Measurements from ENCODE around the gene ARL5C.

DNA sequence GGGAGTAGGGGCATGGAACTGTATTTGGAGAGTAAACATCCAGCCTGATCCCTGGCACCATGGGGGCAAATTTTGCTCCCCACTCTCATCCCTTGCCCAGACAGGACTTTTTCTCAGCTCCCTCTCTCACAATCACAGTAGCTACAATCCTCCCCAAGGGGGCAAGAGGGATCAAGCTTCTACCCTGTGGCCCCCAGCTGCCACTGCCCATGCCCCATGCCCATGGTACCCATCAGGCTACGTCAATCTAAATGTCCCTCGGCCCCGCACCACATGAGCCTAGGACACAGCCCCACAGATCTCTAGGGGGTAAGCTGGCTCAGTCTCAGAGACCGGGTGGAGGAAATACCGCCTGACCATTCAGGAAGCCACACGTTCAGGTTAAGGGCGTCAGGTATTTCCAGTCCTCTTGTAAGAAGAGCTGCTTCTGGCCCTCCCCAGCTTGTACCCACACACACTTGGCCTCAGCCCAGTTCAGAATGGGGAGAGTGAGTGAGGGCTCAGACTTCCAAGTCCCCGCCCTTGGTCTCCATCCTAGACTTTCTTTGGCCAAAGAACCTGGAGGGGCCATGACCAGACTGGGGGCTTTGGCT, 29.7 kb upstream of the ARL5C start:
- TF ChIP-seq, protein P1, sequence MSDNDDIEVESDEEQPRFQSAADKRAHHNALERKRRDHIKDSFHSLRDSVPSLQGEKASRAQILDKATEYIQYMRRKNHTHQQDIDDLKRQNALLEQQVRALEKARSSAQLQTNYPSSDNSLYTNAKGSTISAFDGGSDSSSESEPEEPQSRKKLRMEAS (IDR thresholded peaks at IDR 0.05): no peak
- TF ChIP-seq, protein P2, sequence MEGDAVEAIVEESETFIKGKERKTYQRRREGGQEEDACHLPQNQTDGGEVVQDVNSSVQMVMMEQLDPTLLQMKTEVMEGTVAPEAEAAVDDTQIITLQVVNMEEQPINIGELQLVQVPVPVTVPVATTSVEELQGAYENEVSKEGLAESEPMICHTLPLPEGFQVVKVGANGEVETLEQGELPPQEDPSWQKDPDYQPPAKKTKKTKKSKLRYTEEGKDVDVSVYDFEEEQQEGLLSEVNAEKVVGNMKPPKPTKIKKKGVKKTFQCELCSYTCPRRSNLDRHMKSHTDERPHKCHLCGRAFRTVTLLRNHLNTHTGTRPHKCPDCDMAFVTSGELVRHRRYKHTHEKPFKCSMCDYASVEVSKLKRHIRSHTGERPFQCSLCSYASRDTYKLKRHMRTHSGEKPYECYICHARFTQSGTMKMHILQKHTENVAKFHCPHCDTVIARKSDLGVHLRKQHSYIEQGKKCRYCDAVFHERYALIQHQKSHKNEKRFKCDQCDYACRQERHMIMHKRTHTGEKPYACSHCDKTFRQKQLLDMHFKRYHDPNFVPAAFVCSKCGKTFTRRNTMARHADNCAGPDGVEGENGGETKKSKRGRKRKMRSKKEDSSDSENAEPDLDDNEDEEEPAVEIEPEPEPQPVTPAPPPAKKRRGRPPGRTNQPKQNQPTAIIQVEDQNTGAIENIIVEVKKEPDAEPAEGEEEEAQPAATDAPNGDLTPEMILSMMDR (IDR thresholded peaks at IDR 0.05; ENCODE audit: low read depth, low read length, missing input control): no peak
- TF ChIP-seq TAF1 (conservative IDR thresholded peaks at IDR 0.05): no peak
- TF ChIP-seq, protein P3, sequence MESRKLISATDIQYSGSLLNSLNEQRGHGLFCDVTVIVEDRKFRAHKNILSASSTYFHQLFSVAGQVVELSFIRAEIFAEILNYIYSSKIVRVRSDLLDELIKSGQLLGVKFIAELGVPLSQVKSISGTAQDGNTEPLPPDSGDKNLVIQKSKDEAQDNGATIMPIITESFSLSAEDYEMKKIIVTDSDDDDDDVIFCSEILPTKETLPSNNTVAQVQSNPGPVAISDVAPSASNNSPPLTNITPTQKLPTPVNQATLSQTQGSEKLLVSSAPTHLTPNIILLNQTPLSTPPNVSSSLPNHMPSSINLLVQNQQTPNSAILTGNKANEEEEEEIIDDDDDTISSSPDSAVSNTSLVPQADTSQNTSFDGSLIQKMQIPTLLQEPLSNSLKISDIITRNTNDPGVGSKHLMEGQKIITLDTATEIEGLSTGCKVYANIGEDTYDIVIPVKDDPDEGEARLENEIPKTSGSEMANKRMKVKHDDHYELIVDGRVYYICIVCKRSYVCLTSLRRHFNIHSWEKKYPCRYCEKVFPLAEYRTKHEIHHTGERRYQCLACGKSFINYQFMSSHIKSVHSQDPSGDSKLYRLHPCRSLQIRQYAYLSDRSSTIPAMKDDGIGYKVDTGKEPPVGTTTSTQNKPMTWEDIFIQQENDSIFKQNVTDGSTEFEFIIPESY (IDR thresholded peaks at IDR 0.05): no peak
- no peak for TF ChIP-seq HNF4A (conservative IDR thresholded peaks at IDR 0.05)
- TF ChIP-seq YY1 (IDR thresholded peaks at IDR 0.05): no peak
- no peak for TF ChIP-seq SP1 (IDR thresholded peaks at IDR 0.05)
- TF ChIP-seq RXRA (IDR thresholded peaks at IDR 0.05): no peak
- no peak for TF ChIP-seq JUND (IDR thresholded peaks at IDR 0.05)
- TF ChIP-seq, protein P4, sequence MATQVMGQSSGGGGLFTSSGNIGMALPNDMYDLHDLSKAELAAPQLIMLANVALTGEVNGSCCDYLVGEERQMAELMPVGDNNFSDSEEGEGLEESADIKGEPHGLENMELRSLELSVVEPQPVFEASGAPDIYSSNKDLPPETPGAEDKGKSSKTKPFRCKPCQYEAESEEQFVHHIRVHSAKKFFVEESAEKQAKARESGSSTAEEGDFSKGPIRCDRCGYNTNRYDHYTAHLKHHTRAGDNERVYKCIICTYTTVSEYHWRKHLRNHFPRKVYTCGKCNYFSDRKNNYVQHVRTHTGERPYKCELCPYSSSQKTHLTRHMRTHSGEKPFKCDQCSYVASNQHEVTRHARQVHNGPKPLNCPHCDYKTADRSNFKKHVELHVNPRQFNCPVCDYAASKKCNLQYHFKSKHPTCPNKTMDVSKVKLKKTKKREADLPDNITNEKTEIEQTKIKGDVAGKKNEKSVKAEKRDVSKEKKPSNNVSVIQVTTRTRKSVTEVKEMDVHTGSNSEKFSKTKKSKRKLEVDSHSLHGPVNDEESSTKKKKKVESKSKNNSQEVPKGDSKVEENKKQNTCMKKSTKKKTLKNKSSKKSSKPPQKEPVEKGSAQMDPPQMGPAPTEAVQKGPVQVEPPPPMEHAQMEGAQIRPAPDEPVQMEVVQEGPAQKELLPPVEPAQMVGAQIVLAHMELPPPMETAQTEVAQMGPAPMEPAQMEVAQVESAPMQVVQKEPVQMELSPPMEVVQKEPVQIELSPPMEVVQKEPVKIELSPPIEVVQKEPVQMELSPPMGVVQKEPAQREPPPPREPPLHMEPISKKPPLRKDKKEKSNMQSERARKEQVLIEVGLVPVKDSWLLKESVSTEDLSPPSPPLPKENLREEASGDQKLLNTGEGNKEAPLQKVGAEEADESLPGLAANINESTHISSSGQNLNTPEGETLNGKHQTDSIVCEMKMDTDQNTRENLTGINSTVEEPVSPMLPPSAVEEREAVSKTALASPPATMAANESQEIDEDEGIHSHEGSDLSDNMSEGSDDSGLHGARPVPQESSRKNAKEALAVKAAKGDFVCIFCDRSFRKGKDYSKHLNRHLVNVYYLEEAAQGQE (IDR thresholded peaks at IDR 0.05): no peak
- TF ChIP-seq HNF4G (IDR thresholded peaks at IDR 0.05): no peak
- TF ChIP-seq, protein P5, sequence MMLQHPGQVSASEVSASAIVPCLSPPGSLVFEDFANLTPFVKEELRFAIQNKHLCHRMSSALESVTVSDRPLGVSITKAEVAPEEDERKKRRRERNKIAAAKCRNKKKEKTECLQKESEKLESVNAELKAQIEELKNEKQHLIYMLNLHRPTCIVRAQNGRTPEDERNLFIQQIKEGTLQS (IDR thresholded peaks at IDR 0.05): no peak
- no peak for TF ChIP-seq RAD21 (IDR thresholded peaks at IDR 0.05)

Data from liver (tissue), 3 donors.